Activated CD4-positive, alpha-beta T cell treated with anti-CD3 and anti-CD28 coated beads for 36 hours (primary cell): ENCODE measurements around the gene TMEM248. TPM values are rescaled to one million over a fixed set of nuclear protein-coding genes. Genes with fewer than 3 reads are reported as not detected.
"Not testable (repeated sequence)": the region's sequence is repeated elsewhere in the genome, so short reads cannot be mapped to it uniquely, and the experiment has no call there.

Source experiments
- ATAC-seq: fragments of 200-7000 bp; cut with Tn5 transposase; one replicate; pipeline ENCODE4 v1.10.0; 2021; ENCODE audit warnings: mild to moderate bottlenecking, moderate library complexity
- CTCF ChIA-PET: fragments of 350-600 bp; sonication (Branson Sonifier 250); formaldehyde crosslinking; loops from one replicate; lab custom pipeline; 2021; ENCODE audit warnings: antibody characterized with exemption; lab: Charles Lee
- POLR2A ChIA-PET: fragments of 350-600 bp; sonication (Branson Sonifier 250); formaldehyde crosslinking; loops from one replicate; lab custom pipeline; 2021; ENCODE audit warnings: antibody characterized with exemption, inconsistent platforms; lab: Charles Lee
- DNase-seq: peaks from one replicate; pipeline ENCODE4 v3.0.0-alpha.2; 2020
- H3K27ac Mint-ChIP-seq: one replicate; pipeline ENCODE4 v1.8.0; 2021; ENCODE audit warnings: mixed read lengths
- H3K27me3 Mint-ChIP-seq: one replicate; pipeline ENCODE4 v1.8.0; 2021; ENCODE audit warnings: mixed read lengths
- H3K36me3 Mint-ChIP-seq: one replicate; pipeline ENCODE4 v1.8.0; 2021; ENCODE audit warnings: low read depth, mixed read lengths
- H3K4me1 Mint-ChIP-seq: one replicate; pipeline ENCODE4 v1.8.0; 2021; ENCODE audit warnings: mixed read lengths
- H3K4me3 Mint-ChIP-seq: one replicate; pipeline ENCODE4 v1.8.0; 2021; ENCODE audit warnings: mild to moderate bottlenecking, moderate library complexity, mixed read lengths
- H3K9me3 Mint-ChIP-seq: one replicate; pipeline ENCODE4 v1.8.0; 2021; ENCODE audit warnings: low read depth, mixed read lengths
- intact Hi-C, 2 experiments: fragments of 100-400 bp; cut with DNase I in 1 of 2; cut with micrococcal nuclease in 1 of 2; formaldehyde crosslinking; loops; one replicate each; pipeline versions ENCODE4 v1.14.2 to v1.15.1; 2022 to 2024; cut with DNase I, micrococcal nuclease
- total RNA-seq, 2 experiments: library from RNA; stranded (reverse); gene quantifications; one replicate each; pipeline ENCODE4 v1.2.3, GENCODE V29; 2021

The TMEM248 gene
- total RNA-seq, 2 experiments from 2014 or later = 70.5 to 85.8 TPM

- Mint-ChIP-seq H3K27ac (no peak overlapping the region), H3K4me1 (no peaks in the 10 kb centered on the region), H3K4me3 (no peak overlapping the region), H3K9me3 (no peaks in the 10 kb centered on the region), H3K36me3 (no peaks in the 10 kb centered on the region), H3K27me3 (no peaks in the 10 kb centered on the region)
- intact Hi-C loops = no loop called here
- ATAC-seq (no peak), DNase-seq (no peak)
- CTCF ChIA-PET = no interaction called here
- POLR2A ChIA-PET = interaction anchor here (0.5 kb wide), 1 partner anchor 54 kb away, joined by 3 read pairs; no protein-coding TSS in a partner anchor
Observed at GRCh38 chr7:66970310-66970709, 49.3 kb downstream of the TMEM248 start.

DNA sequence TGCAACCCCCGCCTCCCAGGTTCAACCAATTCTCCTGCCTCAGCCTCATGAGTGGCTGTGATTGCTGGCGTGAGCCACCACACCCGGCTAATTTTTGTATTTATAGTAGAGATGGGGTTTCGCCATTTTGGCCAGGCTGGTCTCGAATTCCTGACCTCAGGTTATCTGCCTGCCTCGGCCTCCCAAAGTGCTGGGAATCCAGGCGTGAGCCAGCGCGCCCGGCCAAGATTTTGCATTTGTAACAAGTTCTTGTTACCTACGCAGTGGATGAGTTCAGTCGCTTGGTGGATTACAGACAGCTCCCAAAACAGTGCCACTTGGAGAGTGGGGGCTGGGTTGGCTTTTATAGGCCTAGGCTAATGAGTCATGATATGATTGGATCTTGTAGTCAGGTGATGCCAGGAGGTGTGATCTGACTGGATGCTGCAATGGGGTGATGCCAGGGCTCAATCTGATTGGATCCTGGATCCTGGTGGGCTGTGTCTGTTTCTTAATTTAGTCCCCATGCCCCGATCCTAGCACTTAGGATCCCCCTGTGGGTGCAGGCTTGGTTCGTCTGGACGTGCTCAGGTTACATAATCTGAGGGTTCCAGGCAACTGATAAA lies 54.1 kb downstream of the TMEM248 start:
- no peak for DNase-seq
- Mint-ChIP-seq H3K27me3 (no peaks in the 10 kb centered on the region), H3K36me3 (peaks cover 3% of the 10 kb centered on the region), H3K9me3 (peaks cover 4% of the 10 kb centered on the region), H3K4me1 (no peaks in the 10 kb centered on the region), H3K27ac (no peak overlapping the region), H3K4me3 (no peak overlapping the region)
- CTCF ChIA-PET = no interaction called here
- intact Hi-C loops = no loop called here
- POLR2A ChIA-PET = no interaction called here
- peak; percentile 63 for ATAC-seq

DNA sequence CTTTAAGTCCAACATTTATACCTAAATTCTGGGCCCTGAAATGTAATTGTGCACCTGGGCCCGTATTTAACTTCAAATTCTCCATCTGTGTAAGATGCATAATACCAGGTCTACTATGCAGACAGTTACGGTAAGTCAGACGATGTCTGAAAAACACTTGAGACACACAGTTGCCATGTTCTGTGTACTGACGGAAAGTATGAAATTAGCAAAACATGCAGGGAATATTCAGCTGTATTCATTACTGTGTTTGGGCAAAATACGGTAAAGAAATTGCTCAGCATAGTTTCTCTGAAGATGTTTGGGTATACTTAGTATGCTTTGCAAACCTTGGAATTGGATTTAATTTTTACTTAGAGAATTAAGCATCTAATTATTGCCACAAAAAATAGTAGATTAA lies 57.3 kb downstream of the TMEM248 start:
- intact Hi-C loops, H3K4me1 Mint-ChIP-seq, H3K9me3 Mint-ChIP-seq, H3K27me3 Mint-ChIP-seq, H3K27ac Mint-ChIP-seq, H3K36me3 Mint-ChIP-seq, H3K4me3 Mint-ChIP-seq, CTCF ChIA-PET, ATAC-seq, POLR2A ChIA-PET, DNase-seq: not testable (repeated sequence)

GRCh38 chr7:66979013-66979412 lies 58.0 kb downstream of the TMEM248 start:
- DNase-seq, H3K27ac Mint-ChIP-seq, H3K27me3 Mint-ChIP-seq, H3K4me1 Mint-ChIP-seq, intact Hi-C loops, H3K4me3 Mint-ChIP-seq, H3K9me3 Mint-ChIP-seq, H3K36me3 Mint-ChIP-seq, ATAC-seq: not testable (repeated sequence)
- CTCF ChIA-PET = interaction anchor here (0.7 kb wide), 1 partner anchor 35 kb away, joined by 3 read pairs; no protein-coding TSS in a partner anchor
- POLR2A ChIA-PET = interaction anchor here (0.5 kb wide), 1 partner anchor 8 kb away, joined by 4 read pairs; no protein-coding TSS in a partner anchor

GRCh38 chr7:66980336-66980735 lies 59.3 kb downstream of the TMEM248 start:
- H3K27ac Mint-ChIP-seq, intact Hi-C loops, H3K9me3 Mint-ChIP-seq, H3K27me3 Mint-ChIP-seq, CTCF ChIA-PET, ATAC-seq, DNase-seq, POLR2A ChIA-PET, H3K36me3 Mint-ChIP-seq, H3K4me1 Mint-ChIP-seq, H3K4me3 Mint-ChIP-seq: not testable (repeated sequence)

DNA sequence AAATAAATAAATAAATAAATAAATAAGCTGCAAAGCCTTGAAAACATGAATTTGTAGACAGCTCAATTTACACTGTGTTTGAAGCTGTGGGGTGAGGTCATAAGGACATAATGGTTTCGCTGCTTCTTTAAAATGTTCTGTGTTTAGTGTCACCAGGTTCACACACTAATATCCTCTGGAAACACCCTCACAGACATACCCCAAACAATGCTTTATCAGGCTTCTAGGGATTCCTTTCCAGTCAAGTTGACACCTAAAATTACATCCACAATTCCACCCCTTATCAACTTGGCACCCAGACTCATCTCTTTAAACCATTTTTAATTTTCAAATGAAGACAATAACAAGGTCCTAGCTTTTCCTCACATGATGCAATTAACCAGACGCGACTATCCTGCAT lies 68.5 kb downstream of the TMEM248 start:
- CTCF ChIA-PET, intact Hi-C loops, DNase-seq, ATAC-seq, H3K27me3 Mint-ChIP-seq, H3K9me3 Mint-ChIP-seq, H3K27ac Mint-ChIP-seq, H3K4me3 Mint-ChIP-seq, POLR2A ChIA-PET: not testable (repeated sequence)
- Mint-ChIP-seq H3K4me1 (peaks cover 19% of the 10 kb centered on the region), H3K36me3 (peaks cover 36% of the 10 kb centered on the region)

DNA sequence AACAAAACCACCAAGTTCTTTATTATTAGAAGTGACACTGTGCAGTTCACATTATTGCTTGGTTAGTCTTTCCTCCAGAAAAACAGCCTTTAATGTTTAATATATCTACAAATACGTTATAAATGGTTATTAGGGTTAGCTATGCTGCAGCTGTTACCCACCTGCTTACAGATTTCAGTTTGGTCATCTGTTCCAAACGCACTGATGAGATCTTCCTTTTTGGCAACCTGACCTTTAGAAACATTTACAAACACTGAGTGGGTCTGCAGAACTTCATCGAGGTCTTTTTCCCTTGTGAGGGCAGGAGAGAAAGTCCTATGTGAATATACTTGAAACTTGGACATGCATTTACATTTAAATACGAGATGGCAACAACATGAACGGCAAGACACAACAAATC lies 73.0 kb downstream of the TMEM248 start:
- Mint-ChIP-seq H3K36me3 (peaks cover 28% of the 10 kb centered on the region), H3K4me1 (peaks cover 30% of the 10 kb centered on the region), H3K4me3 (peak overlapping the region; percentile 97), H3K27ac (peak overlapping the region; percentile 100)
- intact Hi-C loops = loop anchor here in 1 of 2 experiments (10.0 kb wide), 2 partner anchors 439 to 1619 kb away; partner anchors contain the start of gene ZNF92
- H3K27me3 Mint-ChIP-seq, DNase-seq, POLR2A ChIA-PET, ATAC-seq, H3K9me3 Mint-ChIP-seq: not testable (repeated sequence)
- CTCF ChIA-PET = interaction anchor here (1.0 kb wide), 1 partner anchor 17 kb away, joined by 3 read pairs; no protein-coding TSS in a partner anchor

DNA sequence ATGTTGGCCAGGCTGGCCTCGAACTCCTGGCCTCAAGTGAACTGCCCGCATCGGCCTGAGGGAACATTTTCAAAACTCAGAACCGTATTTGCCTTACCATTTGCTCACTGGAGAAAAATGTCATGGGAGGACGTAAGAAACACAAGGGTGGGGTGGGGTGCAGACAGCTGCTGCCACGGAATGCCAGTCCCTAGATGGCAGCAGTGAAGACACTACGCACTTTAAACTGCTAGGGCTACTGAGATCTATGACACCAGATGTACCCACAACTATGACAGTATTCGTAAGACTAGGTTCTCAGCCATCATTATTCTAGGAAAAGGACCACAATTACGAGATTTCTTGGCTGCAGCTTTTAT lies 73.6 kb downstream of the TMEM248 start:
- H3K9me3 Mint-ChIP-seq, POLR2A ChIA-PET, H3K27me3 Mint-ChIP-seq: not testable (repeated sequence)
- DNase-seq (peak; percentile 72), ATAC-seq (peak; percentile 52)
- intact Hi-C loops = loop anchor here (1.0 to 10.0 kb wide), 6 partner anchors 73 to 1620 kb away; partner anchors contain the start of genes ASL (in 1 of the 2), GUSB (in 1 of the 2), TMEM248 (in 1 of the 2) and ZNF92 (in 1 of the 2)
- Mint-ChIP-seq H3K4me1 (peaks cover 30% of the 10 kb centered on the region), H3K36me3 (peaks cover 28% of the 10 kb centered on the region), H3K27ac (peak overlapping the region; percentile 100), H3K4me3 (peak overlapping the region; percentile 97)
- CTCF ChIA-PET = interaction anchor here (0.6 to 1.2 kb wide), 3 partner anchors 17 to 52 kb away, joined by 3 to 4 read pairs (median 3); no protein-coding TSS in a partner anchor

DNA sequence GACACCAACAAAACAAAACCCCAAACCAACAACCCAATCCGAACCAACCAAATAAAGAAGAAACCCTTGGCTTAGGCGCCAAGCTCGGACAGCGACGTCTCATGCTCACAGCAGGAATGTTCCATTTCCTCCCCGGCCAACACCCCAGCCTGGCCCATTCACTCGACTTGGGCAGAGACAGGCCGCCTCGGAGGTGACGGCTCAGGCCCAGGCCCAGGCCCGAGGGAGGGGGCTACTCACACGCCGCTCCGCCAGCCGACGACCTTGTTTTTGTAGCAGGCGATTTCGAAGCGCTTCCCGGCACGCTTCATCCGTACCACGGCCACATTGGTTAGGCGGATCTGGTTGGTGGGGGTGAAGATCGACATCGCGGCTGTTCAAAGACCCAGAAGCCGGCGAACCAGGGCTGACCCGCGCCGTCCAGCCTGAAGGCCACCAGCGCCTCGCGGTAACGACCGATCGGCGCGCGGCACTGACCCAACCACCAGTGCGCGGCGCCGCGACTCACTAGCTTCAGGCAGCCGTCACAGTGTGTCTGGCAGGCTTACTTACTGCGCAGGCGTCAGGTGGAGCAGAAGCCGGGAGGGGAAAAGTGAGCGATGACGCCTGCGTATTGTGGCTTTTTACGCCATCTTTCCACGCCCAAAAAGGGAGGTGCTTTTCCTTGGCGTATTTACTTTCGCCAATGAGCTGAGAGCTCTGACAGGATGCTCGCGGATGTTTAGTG lies 74.2 kb downstream of the TMEM248 start, which contains the start of gene SBDS:
SBDS (minus strand) TSS at position 537 of the 727 bp plus-strand sequence; CDS start at position 368, 169 bp downstream.
- peaks cover 30% of the 10 kb centered on the region for H3K4me1 Mint-ChIP-seq
- POLR2A ChIA-PET = interaction anchor here (0.6 to 1.2 kb wide), 5 partner anchors 24 to 310 kb away, joined by 3 to 8 read pairs (median 4); partner anchors contain the start of gene RABGEF1
- ATAC-seq (peak; percentile 65), DNase-seq (peak; percentile 95)
- intact Hi-C loops = loop anchor here (1.0 to 10.0 kb wide), 6 partner anchors 74 to 1620 kb away; partner anchors contain the start of genes ASL (in 1 of the 2), GUSB (in 1 of the 2), TMEM248 (in 1 of the 2) and ZNF92 (in 1 of the 2)
- peak within 1 kb of the TSS; percentile 97 for H3K4me3 Mint-ChIP-seq
- CTCF ChIA-PET = interaction anchor here (0.6 to 1.2 kb wide), 5 partner anchors 18 to 151 kb away, joined by 3 to 4 read pairs (median 3); no protein-coding TSS in a partner anchor
- H3K9me3 Mint-ChIP-seq, H3K27me3 Mint-ChIP-seq: not testable (repeated sequence)
- peaks cover 28% of the 10 kb centered on the region for H3K36me3 Mint-ChIP-seq
- H3K27ac Mint-ChIP-seq = peak within 1 kb of the TSS; percentile 100

GRCh38 chr7:66996444-66997191 lies 75.6 kb downstream of the TMEM248 start, which contains the start of gene TYW1:
Gene TYW1 (plus strand): TSS chr7:66996833. CDS start chr7:66996979, 146 bp downstream.
- peak; percentile 92 for ATAC-seq
- ChIA-PET CTCF (interaction anchor here (0.7 to 2.2 kb wide), 2 partner anchors 152 to 171 kb away, joined by 3 to 13 read pairs; no protein-coding TSS in a partner anchor), POLR2A (interaction anchor here (1.1 kb wide), 1 partner anchor 152 kb away, joined by 4 read pairs; no protein-coding TSS in a partner anchor)

More at GRCh38 chr7:66996444-66997191, 75.6 kb downstream of the TMEM248 start, which contains the start of gene TYW1:
- Mint-ChIP-seq H3K4me1 (peaks cover 32% of the 10 kb centered on the region), H3K36me3 (peaks cover 23% of the 10 kb centered on the region), H3K4me3 (peak within 1 kb of the TSS; percentile 97), H3K27ac (peak within 1 kb of the TSS; percentile 99)
- H3K9me3 Mint-ChIP-seq, H3K27me3 Mint-ChIP-seq: not testable (repeated sequence)
- intact Hi-C loops = loop anchor here (1.0 to 10.0 kb wide), 12 partner anchors 75 to 1622 kb away; partner anchors contain the start of genes GUSB (in 2 of the 2), ASL (in 1 of the 2), RABGEF1 (in 1 of the 2) and TMEM248 (in 1 of the 2)
- peak; percentile 99 for DNase-seq
